ENCODE results near the gene NHSL1.

NHSL1 gene

DNA sequence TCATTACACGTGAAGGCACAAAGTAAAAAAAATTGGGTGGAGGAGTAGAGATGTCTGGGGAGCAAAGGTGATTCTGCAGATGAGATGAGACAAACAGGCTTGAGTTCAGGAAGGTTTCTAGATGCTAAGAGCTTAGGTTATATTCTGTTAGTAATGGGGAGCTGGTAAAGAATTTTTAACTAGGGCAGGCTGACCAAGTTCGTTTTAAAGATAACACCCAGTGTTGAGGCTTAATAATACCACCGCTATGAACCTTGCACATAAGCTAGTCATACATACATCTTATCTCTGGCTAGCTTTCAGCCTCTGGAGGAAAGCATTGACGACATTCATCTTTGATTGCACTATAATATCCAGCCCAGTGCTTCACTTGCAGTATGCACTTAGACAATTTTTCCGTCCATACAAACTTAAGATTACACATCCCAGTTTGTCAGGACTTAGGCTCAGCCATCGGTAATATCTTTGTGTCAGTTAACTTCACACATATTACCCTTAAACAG is 12.1 kb downstream of the NHSL1 start:
- DNase-seq (ENCODE audit: insufficient read length) (no peak), FAIRE-seq (no peak)
- TF ChIP-seq POLR2AphosphoS5 (IDR thresholded peaks at IDR 0.05; ENCODE audit: low read depth, low read length) (no peak), POLR2A (IDR thresholded peaks at IDR 0.05; ENCODE audit: low read depth, low read length) (no peak), TAF1 (IDR thresholded peaks at IDR 0.05; ENCODE audit: borderline replicate concordance, low read depth, low read length) (no peak)

DNA sequence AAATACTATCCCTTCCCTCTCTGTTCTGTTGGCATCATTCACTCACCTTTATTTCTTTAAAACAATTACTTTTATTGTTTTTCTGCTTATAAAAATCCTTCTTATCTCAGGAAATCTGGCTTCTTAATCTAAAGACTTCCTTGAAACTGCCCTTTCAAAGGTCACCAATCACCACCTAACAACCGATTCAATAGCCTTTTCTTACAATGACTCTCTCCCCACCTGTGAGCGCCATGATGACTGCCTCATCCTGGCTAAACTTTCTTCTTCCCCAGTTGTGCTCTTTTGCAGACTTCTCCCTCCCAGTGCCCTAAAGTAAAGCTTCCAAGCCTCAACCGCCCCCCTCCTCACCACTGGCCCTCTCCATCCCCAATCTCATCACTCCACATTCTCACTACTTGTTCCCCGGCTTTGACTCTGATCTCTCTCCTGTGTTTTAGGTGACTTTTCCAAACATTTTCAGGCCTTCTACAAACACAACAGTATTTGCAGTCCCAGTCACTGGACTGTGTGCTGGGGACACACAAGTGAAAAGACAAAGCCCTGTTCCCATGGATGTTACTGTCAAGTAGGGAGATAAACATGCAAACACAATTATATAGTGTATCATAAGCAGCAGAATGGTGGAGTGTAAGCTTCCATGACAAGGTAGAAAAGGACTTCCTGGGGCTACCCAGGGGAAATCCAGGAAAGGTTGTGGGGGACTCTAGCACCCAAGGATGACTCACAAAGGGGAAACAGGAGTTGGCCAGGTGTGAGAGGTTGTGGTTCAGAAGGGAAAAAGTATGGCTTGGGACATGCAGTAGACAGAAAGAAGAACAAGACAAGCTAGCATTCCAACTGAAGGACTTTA is 12.8 kb downstream of the NHSL1 start:
- no peak for DNase-seq (ENCODE audit: insufficient read length)
- TF ChIP-seq POLR2AphosphoS5 (IDR thresholded peaks at IDR 0.05; ENCODE audit: low read depth, low read length) (no peak), POLR2A (IDR thresholded peaks at IDR 0.05; ENCODE audit: low read depth, low read length) (no peak), TAF1 (IDR thresholded peaks at IDR 0.05; ENCODE audit: borderline replicate concordance, low read depth, low read length) (no peak)
- FAIRE-seq, result no peak

DNA sequence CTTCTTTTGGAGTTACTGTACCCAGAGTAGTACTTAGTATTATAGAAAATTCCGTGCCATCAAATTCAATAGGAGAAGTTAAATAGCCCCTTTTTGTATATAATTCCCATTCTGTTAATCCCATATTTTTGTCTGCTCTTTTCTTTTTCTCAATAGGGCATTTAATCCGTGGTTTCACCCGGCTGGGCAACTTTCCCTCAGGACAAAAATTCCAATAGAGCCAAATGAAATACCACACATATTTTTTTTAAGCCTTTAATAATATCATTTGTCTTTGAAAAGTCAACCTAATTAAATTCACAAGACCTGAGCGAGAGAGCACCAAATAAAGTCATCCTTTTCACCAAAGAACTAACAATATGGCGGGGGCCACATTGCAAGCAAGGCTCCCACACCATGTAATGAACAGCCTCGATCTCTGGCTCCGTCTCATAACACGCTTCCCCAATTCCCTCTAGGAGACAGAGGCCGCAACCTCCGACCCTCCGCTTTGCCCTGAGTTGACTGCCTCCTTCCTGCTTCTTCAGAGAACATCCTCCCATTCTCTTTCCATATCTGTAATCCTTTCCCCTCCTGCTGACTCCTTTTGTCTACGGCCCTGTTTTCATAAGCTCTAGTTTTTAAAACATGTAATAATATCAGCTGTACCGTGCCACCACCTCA is 13.6 kb downstream of the NHSL1 start:
- FAIRE-seq (no peak), DNase-seq (ENCODE audit: insufficient read length) (no peak)
- TF ChIP-seq TAF1 (IDR thresholded peaks at IDR 0.05; ENCODE audit: borderline replicate concordance, low read depth, low read length) (no peak), POLR2AphosphoS5 (IDR thresholded peaks at IDR 0.05; ENCODE audit: low read depth, low read length) (no peak), POLR2A (IDR thresholded peaks at IDR 0.05; ENCODE audit: low read depth, low read length) (no peak)

DNA sequence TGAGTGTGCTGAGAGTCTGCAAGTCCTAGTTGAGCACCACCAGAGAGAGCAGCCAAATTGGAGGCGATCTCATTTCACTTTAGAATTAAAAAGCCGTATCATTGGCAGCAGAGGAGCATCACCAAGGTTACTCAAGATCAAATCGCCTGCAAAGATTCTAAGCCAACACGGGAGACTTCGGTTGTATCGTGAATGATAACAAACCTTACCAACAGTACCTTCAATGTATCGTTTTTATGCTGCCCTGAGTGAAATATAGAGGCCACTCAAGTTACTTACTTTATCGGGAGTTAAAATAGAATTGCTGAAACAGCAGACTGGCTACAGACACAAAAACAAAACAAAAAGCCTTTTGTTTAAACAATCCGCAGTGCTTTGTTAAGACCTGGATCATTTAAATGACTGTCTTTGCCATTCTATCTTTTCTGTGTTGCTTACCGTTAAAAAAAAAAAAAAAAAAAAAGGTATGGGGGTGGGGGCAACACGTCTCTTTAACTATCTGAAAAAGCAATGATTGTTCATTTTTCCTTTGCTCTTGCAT is 14.2 kb downstream of the NHSL1 start:
- FAIRE-seq (no peak), DNase-seq (ENCODE audit: insufficient read length) (no peak)
- TF ChIP-seq TAF1 (IDR thresholded peaks at IDR 0.05; ENCODE audit: borderline replicate concordance, low read depth, low read length) (no peak), POLR2A (IDR thresholded peaks at IDR 0.05; ENCODE audit: low read depth, low read length) (no peak), POLR2AphosphoS5 (IDR thresholded peaks at IDR 0.05; ENCODE audit: low read depth, low read length) (no peak)

DNA sequence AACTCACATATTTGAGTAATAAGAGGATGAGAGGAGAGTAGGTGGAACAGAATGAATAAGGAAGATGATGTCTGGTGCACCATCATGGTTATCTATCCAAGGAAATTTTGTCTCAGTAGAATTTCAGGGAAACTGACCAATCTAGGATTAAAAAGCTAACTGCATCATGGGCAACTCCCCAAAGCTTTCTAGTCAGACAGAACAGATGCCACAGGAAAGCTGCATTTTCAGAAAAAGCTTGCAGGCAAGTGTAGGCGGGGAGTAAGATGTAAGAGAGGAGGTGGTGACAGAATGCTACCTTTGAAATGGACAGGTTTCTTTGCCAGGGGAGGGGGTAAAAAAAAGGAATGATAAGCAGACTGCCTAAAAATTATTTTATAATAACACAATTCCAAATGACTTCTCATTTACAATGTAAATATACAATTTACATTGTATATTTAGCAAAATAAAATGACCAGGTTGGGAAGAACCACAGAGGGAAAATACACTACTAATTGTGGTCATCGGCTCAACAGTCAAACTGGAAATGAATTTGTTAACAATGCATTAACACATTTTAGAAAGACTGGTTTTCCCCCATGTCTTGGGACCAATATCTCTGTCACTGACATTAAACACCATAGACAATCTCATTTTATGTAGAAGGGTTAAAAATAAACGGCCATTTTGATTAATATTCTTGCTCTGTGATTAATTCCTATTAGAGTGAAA is 15.1 kb downstream of the NHSL1 start:
- TF ChIP-seq POLR2AphosphoS5 (IDR thresholded peaks at IDR 0.05; ENCODE audit: low read depth, low read length), result no peak
- no peak for TF ChIP-seq POLR2A (IDR thresholded peaks at IDR 0.05; ENCODE audit: low read depth, low read length)
- no peak for TF ChIP-seq TAF1 (IDR thresholded peaks at IDR 0.05; ENCODE audit: borderline replicate concordance, low read depth, low read length)
- DNase-seq (ENCODE audit: insufficient read length) (no peak), FAIRE-seq (no peak)

DNA sequence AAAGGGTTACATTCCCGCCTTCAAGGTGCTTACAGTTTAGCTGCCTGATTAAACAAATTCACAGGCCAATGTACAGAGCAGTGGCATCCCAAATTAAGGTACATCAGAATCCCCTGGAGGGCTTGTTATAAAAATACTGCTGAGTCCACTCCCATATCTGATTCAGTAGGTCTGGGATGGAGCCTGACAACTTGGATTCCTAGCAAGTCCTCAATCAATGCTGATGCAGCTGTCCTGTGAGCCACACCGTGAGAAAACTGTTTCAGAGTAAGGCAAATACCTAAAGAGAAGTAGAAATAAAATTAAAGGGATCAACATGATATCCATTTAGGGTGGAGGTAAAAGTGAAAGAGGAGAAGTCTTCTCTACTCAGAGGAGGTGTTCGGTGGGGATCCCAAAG is 16.5 kb downstream of the NHSL1 start:
- TF ChIP-seq POLR2A (IDR thresholded peaks at IDR 0.05; ENCODE audit: low read depth, low read length) (no peak), TAF1 (IDR thresholded peaks at IDR 0.05; ENCODE audit: borderline replicate concordance, low read depth, low read length) (no peak), POLR2AphosphoS5 (IDR thresholded peaks at IDR 0.05; ENCODE audit: low read depth, low read length) (no peak)

DNA sequence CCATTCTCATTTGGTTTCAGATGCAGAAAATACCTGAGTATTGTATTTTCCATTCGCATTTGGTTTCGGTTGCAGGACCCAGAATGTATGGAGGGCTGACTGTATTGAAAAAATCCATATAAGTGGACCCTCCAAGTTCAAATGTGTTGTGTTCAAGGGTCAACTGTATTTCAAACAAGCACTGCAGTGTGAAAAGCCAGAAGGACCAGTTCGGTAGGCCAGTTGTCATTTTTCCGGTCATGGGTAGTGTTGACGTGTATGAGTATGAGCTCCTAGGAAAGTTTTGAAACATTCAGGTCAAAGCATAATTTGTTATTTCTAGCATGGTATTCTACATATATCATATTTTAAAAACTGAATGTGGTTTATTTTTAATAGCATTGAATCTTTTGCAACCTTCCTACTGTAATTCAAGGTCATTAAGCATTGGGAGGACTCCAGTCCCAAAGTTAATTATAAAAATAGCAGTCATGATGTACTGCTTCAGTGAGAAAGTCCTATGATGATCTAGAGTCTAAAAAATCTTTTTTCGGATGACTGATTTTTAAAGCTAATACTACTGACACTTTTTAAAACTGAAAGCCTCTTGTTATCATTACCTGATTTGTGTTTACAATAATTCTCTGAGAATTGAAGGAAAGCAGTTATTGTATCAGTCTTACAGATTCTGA is 18.9 kb downstream of the NHSL1 start:
- DNase-seq (ENCODE audit: insufficient read length) (no peak), FAIRE-seq (no peak)
- TF ChIP-seq TAF1 (IDR thresholded peaks at IDR 0.05; ENCODE audit: borderline replicate concordance, low read depth, low read length), result no peak
- TF ChIP-seq POLR2AphosphoS5 (IDR thresholded peaks at IDR 0.05; ENCODE audit: low read depth, low read length), result no peak
- no peak for TF ChIP-seq POLR2A (IDR thresholded peaks at IDR 0.05; ENCODE audit: low read depth, low read length)

More for the DNA sequence above, 16.5 kb downstream of the NHSL1 start:
- DNase-seq (ENCODE audit: insufficient read length) (no peak), FAIRE-seq (no peak)

DNA sequence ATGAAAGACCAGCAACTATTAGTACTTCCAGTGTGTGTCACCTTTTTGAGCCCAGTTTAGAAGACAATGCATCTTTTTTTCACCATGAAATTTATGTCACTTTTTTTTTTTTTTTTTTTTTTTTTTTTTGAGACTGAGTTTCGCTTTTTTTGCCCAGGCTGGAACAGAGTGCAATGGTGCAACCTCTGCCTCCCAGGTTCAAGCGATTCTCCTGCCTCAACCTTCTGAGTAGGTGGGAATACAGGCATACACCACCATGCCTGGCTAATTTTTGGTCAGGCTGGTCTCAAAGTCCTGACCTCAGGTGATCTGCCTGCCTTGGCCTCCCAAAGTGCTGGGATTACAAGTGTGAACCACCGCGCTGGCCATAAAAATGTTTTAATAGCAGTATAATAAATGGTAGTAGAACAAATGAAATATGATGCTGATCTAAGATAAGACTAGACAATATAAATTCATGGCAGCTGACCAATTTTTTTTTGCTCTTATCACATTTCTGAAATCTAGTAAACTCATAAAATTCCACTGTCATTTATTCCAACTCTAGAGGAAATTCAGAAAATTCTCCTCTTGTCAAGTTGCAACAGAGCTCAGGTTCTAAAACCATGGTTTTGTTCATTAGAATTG is 21.3 kb downstream of the NHSL1 start:
- no peak for FAIRE-seq
- DNase-seq (ENCODE audit: insufficient read length), result no peak
- TF ChIP-seq TAF1 (IDR thresholded peaks at IDR 0.05; ENCODE audit: borderline replicate concordance, low read depth, low read length), result no peak
- TF ChIP-seq POLR2A (IDR thresholded peaks at IDR 0.05; ENCODE audit: low read depth, low read length), result no peak
- TF ChIP-seq POLR2AphosphoS5 (IDR thresholded peaks at IDR 0.05; ENCODE audit: low read depth, low read length), result no peak

DNA sequence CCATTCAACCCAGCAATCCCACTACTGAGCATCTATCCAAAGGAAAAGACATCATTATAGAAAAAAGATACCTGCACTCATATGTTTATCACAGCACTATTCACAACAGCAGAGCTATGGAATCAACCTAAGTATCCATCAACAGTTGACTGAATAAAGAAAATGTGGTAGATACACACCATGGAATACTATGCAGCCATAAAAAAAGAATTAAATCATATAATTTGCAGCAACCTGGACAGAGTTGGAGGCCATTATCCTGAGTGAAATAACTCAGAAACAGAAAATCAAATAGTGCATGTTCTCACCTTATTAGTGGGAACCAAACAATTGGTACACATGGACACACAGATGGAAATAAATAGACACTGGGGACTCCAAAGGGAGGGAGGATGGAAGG is 23.2 kb downstream of the NHSL1 start:
- FAIRE-seq (no peak), DNase-seq (ENCODE audit: insufficient read length) (no peak)
- TF ChIP-seq TAF1 (IDR thresholded peaks at IDR 0.05; ENCODE audit: borderline replicate concordance, low read depth, low read length), result no peak
- no peak for TF ChIP-seq POLR2A (IDR thresholded peaks at IDR 0.05; ENCODE audit: low read depth, low read length)
- no peak for TF ChIP-seq POLR2AphosphoS5 (IDR thresholded peaks at IDR 0.05; ENCODE audit: low read depth, low read length)

DNA sequence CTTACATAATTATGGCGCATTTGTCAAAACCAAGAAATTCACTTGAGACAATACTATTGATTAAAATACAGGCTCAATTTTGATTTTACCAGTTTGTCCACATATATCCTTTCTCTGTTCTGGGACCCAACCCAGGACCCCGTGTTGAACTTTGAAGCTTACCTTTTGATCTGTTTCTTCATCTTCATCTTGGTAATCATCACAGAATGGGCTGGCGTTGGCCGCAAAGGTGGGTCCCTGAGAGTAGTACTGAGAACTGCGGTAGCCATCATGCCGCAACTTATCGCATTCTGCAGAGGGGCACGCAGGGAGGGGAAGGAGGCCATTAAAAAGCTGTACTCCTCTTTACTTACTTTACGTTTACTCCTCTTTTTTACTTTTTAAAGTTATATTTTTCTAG is 26.1 kb downstream of the NHSL1 start:
- DNase-seq (ENCODE audit: insufficient read length), result no peak
- TF ChIP-seq POLR2A (IDR thresholded peaks at IDR 0.05; ENCODE audit: low read depth, low read length), result no peak
- TF ChIP-seq POLR2AphosphoS5 (IDR thresholded peaks at IDR 0.05; ENCODE audit: low read depth, low read length), result no peak
- no peak for TF ChIP-seq TAF1 (IDR thresholded peaks at IDR 0.05; ENCODE audit: borderline replicate concordance, low read depth, low read length)
- FAIRE-seq, result no peak

Measured in GM12892 (cell line).